Omental fat pad (tissue), 4 donors: Measurements from ENCODE around the gene TAF3. TPM values are rescaled to one million over a fixed set of nuclear protein-coding genes. Genes with fewer than 3 reads are reported as not detected.

ENCODE experiments used
- ATAC-seq: fragments of 150-250 bp; one replicate; pipeline ENCODE4 v1.9.1; 2016; ENCODE audit warnings: mild to moderate bottlenecking, moderate library complexity; ENCODE audit not compliant: low FRiP score
- DNase-seq: peaks from one replicate; pipeline ENCODE4 v3.0.0-alpha.2; 2019; ENCODE audit warnings: low spot score
- total RNA-seq, 4 donors: library from RNA; depleted of rRNA; stranded (reverse); fragments of >200 nt; gene quantifications; one replicate each; pipeline ENCODE4 v1.1.0, GENCODE V29; 2016
- TF ChIP-seq, protein P1 (sequence below), 3 donors: fragments of 450-650 bp; IDR thresholded peaks; one replicate each; pipeline ENCODE4 v1.5.1; 2016 to 2017; ENCODE audit warnings: antibody characterized with exemption in 3 of 3, mild to moderate bottlenecking in 3 of 3, moderate library complexity in 2 of 3

Gene TAF3
- total RNA-seq, 4 donors from 2014 or later = 4.9 to 8.8 (median 6.4) TPM

DNA sequence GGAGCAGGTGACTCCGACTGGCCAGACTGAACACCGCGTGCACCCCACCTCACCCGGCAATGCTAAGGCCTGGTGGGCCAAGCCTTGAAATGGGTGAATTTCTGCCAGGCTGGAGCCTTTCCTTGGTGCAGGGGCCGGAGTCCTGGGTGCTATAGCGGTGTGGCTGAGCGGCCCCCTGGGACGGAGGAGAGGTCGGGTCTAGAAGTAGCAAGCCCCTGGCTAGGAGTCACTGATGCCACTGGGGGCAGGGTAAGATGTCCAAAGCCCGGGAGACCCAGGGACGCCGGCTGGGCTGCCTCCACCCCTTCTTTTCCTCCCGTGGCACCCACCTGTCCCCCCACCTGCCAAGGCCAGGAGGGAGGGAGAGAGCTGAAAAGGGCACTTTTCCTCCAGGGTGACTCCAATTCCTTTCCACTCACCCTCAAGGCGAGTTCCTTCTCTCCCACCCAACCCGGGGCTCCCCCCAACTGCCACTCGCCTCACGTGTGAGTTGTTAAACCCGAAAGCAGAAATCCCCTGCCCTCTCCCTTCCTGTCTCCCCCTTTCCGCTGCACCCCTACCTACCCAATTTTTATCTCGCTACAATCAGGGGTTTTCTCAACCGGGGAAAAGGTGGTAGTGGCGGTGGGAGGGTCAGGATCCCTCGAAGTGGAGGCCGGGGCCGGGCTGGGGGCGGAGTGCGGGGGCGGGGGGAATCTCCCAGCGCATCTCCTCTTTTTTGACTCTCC, 230.1 kb downstream of the TAF3 start:
- no peak for DNase-seq
- TF ChIP-seq, protein P1, sequence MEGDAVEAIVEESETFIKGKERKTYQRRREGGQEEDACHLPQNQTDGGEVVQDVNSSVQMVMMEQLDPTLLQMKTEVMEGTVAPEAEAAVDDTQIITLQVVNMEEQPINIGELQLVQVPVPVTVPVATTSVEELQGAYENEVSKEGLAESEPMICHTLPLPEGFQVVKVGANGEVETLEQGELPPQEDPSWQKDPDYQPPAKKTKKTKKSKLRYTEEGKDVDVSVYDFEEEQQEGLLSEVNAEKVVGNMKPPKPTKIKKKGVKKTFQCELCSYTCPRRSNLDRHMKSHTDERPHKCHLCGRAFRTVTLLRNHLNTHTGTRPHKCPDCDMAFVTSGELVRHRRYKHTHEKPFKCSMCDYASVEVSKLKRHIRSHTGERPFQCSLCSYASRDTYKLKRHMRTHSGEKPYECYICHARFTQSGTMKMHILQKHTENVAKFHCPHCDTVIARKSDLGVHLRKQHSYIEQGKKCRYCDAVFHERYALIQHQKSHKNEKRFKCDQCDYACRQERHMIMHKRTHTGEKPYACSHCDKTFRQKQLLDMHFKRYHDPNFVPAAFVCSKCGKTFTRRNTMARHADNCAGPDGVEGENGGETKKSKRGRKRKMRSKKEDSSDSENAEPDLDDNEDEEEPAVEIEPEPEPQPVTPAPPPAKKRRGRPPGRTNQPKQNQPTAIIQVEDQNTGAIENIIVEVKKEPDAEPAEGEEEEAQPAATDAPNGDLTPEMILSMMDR (IDR thresholded peaks at IDR 0.05) = no peak
- no peak for ATAC-seq

GRCh38 chr10:8049045-8049864, 230.9 kb downstream of the TAF3 start:
- no peak for DNase-seq
- no peak for ATAC-seq

GRCh38 chr10:8049865-8050555, 231.7 kb downstream of the TAF3 start:
- no peak for DNase-seq
- no peak for ATAC-seq
- TF ChIP-seq, protein P1 (IDR thresholded peaks at IDR 0.05) = no peak

More at GRCh38 chr10:8049045-8049864, 230.9 kb downstream of the TAF3 start:
- TF ChIP-seq, protein P1 (IDR thresholded peaks at IDR 0.05) = no peak

DNA sequence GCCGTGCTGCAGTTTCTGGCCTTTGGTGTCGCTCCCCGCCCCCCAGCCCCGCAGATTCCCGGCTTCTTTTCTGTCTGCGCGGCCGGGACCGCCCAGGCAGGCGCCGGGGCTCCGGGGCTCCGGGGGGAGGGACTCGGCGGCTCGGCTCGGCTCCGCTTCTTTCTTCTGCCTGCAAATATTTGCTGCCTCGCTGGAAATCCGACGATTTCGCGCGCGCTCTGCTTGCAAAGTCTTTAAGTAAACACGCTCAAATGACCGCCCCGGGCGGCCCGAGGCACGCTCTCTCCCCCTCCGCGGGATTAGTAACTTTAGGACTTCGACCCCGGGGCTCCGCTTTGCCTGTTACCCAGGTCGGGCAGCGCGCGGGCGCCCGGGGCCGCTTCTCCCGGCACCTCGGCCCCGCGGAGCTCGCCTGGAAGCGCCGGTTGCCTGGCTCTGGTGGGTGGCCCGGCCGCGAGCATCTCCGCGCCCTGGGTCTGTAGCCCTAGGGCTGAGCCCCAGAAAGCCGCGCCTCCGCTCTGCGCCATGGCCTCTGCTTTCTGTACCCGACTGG, 232.3 kb downstream of the TAF3 start:
- DNase-seq (no peak), ATAC-seq (no peak)
- TF ChIP-seq, protein P1 (IDR thresholded peaks at IDR 0.05) = no peak

- ATAC-seq (no peak), DNase-seq (no peak)
These were observed 233.0 kb downstream of the TAF3 start for GRCh38 chr10:8051109-8051821.

DNA sequence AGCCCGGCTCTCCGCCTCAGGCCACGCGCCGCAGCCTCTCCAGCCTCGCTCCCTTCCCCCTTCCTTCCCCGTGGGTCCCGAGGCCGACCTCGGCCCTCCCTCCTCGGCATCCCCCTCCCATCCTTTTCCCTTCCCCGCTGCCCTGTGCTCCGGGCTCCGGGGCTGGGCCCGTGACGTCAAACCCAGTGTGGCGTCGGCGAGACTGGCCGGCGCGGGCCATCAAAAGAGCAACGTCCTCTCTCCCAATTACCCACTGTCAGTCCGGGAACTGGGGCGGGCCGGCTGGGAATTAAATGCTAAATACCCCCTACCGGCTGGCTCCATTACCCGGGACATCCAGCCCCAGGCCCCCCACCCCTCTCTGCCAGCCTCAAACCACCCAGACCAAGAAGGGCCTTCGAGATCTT, 233.5 kb downstream of the TAF3 start:
- TF ChIP-seq, protein P1 (IDR thresholded peaks at IDR 0.05) = no peak
- DNase-seq = no peak
- ATAC-seq = no peak

More at GRCh38 chr10:8051109-8051821, 233.0 kb downstream of the TAF3 start:
- TF ChIP-seq, protein P1 (IDR thresholded peaks at IDR 0.05) = no peak
